Choroid plexus epithelial cell (primary cell): ENCODE measurements around the gene NCR2.

Experiments
- DNase-seq: peaks from one replicate; pipeline ENCODE4 v3.0.0-alpha.2; 2010; ENCODE audit warnings: low read depth
- H3K4me3 ChIP-seq: 2 replicates; pipeline ENCODE4 v1.5.1; 2011; ENCODE audit warnings: low read depth, mild to moderate bottlenecking, control low read depth, low read length, moderate library complexity
- CTCF ChIP-seq: conservative IDR thresholded peaks from 2 replicates; pipeline ENCODE4 v1.5.1; 2011; ENCODE audit warnings: low read depth, mild to moderate bottlenecking, control low read depth, inconsistent platforms, low read length, moderate library complexity

The NCR2 gene

DNA sequence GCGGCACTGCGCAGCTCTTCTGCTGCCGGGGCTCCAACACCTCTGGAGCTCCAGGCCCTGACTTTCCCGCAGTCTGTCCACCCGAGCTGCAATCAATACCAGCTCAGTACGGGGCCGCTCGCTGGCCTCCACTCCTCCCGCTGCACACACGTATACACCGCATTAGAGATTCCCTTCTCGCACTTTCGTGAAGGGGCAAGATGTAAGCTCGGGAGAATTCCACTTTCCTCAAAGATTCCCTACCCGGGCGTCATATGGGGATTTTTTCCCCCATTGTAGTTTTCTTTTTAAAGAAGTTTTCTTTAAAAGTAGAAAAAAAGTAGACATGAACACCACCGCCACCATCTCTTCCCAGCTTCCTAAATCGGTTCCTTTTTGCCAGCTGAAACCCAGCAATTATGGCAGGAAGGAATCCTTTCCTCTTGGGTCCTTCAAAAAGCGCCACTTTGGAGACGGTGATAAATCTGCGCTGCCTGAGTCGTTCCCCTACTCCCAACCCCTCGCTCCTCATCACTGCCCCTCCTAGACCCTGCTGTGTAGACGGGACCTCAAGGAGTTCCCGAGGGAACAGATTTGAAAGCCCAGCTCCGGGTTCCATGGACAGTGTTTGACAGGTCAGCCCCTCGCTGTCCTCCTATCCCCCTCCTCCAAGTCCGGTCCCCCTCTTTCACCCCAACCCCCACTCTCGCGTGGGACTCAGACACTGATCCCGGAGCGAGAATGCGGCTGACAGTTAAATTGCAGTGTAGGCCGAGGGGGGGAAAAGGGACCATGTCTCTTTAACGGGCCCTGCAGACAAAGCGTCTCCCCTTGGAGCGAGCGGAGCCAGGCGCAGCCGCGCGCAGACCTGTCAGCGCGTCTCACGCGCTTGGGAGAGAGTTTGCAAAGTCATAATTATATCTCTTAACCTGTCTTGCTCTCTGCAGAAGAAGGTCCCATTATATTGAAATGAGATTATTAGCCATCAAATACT lies 39.5 kb downstream of the NCR2 start:
- no peak overlapping the region for H3K4me3 ChIP-seq
- TF ChIP-seq CTCF = no peak
- peak; percentile 35 for DNase-seq

DNA sequence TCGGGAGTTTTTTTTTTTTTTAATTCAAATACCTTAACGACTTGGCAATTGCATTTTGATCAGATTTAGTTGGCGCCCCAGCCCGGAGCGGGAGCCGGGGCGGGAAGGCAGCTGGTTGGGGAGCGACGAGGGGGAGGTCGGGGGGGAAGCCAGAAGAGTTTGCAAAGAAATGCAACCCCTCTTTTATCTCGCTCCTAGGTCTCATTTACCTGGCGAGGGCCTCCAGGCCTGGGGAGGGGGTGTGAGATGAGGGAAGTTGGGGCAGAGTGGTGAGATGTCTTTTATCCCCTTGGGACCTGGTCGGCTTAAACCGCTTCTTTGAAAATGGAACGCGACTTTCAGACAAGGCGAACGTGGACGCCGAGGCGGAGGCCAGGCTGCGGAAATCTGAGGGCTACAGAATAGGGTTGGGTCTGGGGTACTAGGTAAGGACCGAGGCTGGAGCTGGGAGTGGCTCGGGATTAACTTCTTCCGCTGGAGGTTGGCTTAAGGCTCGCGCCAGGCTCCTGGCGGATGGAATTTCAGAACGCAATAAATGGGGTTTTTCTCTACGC lies 40.3 kb downstream of the NCR2 start:
- H3K4me3 ChIP-seq = no peak overlapping the region
- no peak for DNase-seq
- TF ChIP-seq CTCF = no peak

GRCh38 chr6:41376176-41376575 lies 40.8 kb downstream of the NCR2 start:
- no peak for DNase-seq
- H3K4me3 ChIP-seq = no peak overlapping the region
- TF ChIP-seq CTCF = no peak

GRCh38 chr6:41377071-41377470 lies 41.7 kb downstream of the NCR2 start:
- no peak for TF ChIP-seq CTCF
- H3K4me3 ChIP-seq = no peak overlapping the region
- no peak for DNase-seq

- TF ChIP-seq CTCF = no peak
- no peak overlapping the region for H3K4me3 ChIP-seq
- DNase-seq = no peak
Measured at GRCh38 chr6:41379306-41379705, 43.9 kb downstream of the NCR2 start.

DNA sequence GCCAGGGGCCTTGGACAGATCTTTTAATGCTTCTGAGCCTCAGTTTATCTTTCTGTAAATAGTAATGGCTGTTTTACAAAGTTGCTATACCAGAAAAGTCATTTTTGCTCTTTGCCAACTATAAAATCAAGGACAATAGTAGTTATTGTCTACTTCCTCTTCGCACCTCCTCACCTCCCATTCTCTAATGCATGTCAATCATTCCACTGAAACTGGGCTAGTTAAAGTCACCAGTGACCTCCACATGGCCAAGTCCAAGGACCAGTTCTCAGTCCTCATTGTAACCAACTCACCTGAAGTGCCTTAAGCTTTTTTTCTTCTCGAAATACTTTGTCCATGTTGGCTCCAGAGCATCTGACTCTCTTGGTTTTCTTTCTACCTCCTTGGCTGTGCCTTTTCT lies 51.2 kb downstream of the NCR2 start:
- no peak for DNase-seq
- no peak overlapping the region for H3K4me3 ChIP-seq
- no peak for TF ChIP-seq CTCF

GRCh38 chr6:41392246-41392645 lies 56.8 kb downstream of the NCR2 start:
- DNase-seq = no peak
- no peak for TF ChIP-seq CTCF
- H3K4me3 ChIP-seq = no peak overlapping the region
